Measurements from ENCODE around the gene EFNA5. TPM values are rescaled to one million over a fixed set of nuclear protein-coding genes. Genes with fewer than 3 reads are reported as not detected.
A peak's percentile ranks its signal among the peaks of the same experiment; 100 is the strongest.

The EFNA5 gene
- total RNA-seq, 3 donors from 2014 or later (not counting 1 experiment from before 2014, with no cell fraction given) = 2.2 to 8.1 (median 4.3) TPM

- 86% methylated on average over 1 of the region's 3 CpGs for whole genome bisulfite sequencing (ENCODE audit: insufficient coverage)
- no peaks in the 10 kb centered on the region for H3K27me3 Mint-ChIP-seq (ENCODE audit: low read depth in 2 of 2)
Observed at GRCh38 chr5:107451028-107451427, 219.7 kb downstream of the EFNA5 start.

GRCh38 chr5:107450531-107450930 lies 220.2 kb downstream of the EFNA5 start:
- Mint-ChIP-seq H3K27me3 (ENCODE audit: low read depth in 2 of 2) (no peaks in the 10 kb centered on the region), H3K4me1 (peaks cover 9 to 26% of the 10 kb centered on the region in 2 donors), H3K9me3 (no peaks in the 10 kb centered on the region), H3K4me3 (no peak overlapping the region), H3K36me3 (no peaks in the 10 kb centered on the region), H3K27ac (no peak overlapping the region)
- H3K27me3 ChIP-seq (ENCODE audit: control insufficient read depth, insufficient read depth, low read length) = no peaks in the 10 kb centered on the region
- no peak overlapping the region for H3K27ac ChIP-seq (ENCODE audit: low read length)
- no peaks in the 10 kb centered on the region for H3K4me1 ChIP-seq (ENCODE audit: control insufficient read depth, insufficient read depth, low read length)
- H3K4me3 ChIP-seq (ENCODE audit: low read length) = no peak overlapping the region
- intact Hi-C loops (cut with micrococcal nuclease) = no loop called here
- 96% methylated on average over 2 of the region's 3 CpGs for whole genome bisulfite sequencing (ENCODE audit: insufficient coverage)
- ATAC-seq (no peak), DNase-seq (no peak)
- H3K9me3 ChIP-seq (ENCODE audit: control insufficient read depth, insufficient read depth, low read length) = no peaks in the 10 kb centered on the region
- H3K36me3 ChIP-seq (ENCODE audit: control insufficient read depth, insufficient read depth, low read length) = no peaks in the 10 kb centered on the region
- TF ChIP-seq CTCF (IDR thresholded peaks at IDR 0.05) = no peak

More at GRCh38 chr5:107451028-107451427, 219.7 kb downstream of the EFNA5 start:
- no peaks in the 10 kb centered on the region for H3K9me3 Mint-ChIP-seq
- Histone ChIP-seq H3K4me1 (ENCODE audit: control insufficient read depth, insufficient read depth, low read length) (no peaks in the 10 kb centered on the region), H3K27ac (ENCODE audit: low read length) (no peak overlapping the region), H3K27me3 (ENCODE audit: control insufficient read depth, insufficient read depth, low read length) (no peaks in the 10 kb centered on the region), H3K36me3 (ENCODE audit: control insufficient read depth, insufficient read depth, low read length) (no peaks in the 10 kb centered on the region), H3K9me3 (ENCODE audit: control insufficient read depth, insufficient read depth, low read length) (no peaks in the 10 kb centered on the region), H3K4me3 (ENCODE audit: low read length) (no peak overlapping the region)
- no peak overlapping the region for H3K27ac Mint-ChIP-seq
- intact Hi-C loops (cut with micrococcal nuclease) = no loop called here
- TF ChIP-seq CTCF (IDR thresholded peaks at IDR 0.05) = no peak
- H3K36me3 Mint-ChIP-seq = no peaks in the 10 kb centered on the region
- no peak for ATAC-seq
- no peak for DNase-seq
- H3K4me3 Mint-ChIP-seq = no peak overlapping the region
- peaks cover 11 to 31% of the 10 kb centered on the region in 2 donors for H3K4me1 Mint-ChIP-seq

- ATAC-seq (peak in 1 of 3 donors; percentile 29), DNase-seq (no peak)
- H3K4me3 Mint-ChIP-seq = no peak overlapping the region
- H3K4me1 Mint-ChIP-seq = peaks cover 5 to 26% of the 10 kb centered on the region in 2 donors
- Histone ChIP-seq H3K4me1 (ENCODE audit: control insufficient read depth, insufficient read depth, low read length) (no peaks in the 10 kb centered on the region), H3K4me3 (ENCODE audit: low read length) (no peak overlapping the region), H3K27ac (ENCODE audit: low read length) (no peak overlapping the region), H3K36me3 (ENCODE audit: control insufficient read depth, insufficient read depth, low read length) (no peaks in the 10 kb centered on the region), H3K27me3 (ENCODE audit: control insufficient read depth, insufficient read depth, low read length) (no peaks in the 10 kb centered on the region), H3K9me3 (ENCODE audit: control insufficient read depth, insufficient read depth, low read length) (no peaks in the 10 kb centered on the region)
- H3K9me3 Mint-ChIP-seq = no peaks in the 10 kb centered on the region
- H3K27me3 Mint-ChIP-seq (ENCODE audit: low read depth in 2 of 2) = no peaks in the 10 kb centered on the region
- TF ChIP-seq CTCF (IDR thresholded peaks at IDR 0.05) = no peak
- no CpG with 5 or more reads among the region's 3 CpGs for WGBS (ENCODE audit: insufficient coverage)
- intact Hi-C loops (cut with micrococcal nuclease) = no loop called here
- no peak overlapping the region for H3K27ac Mint-ChIP-seq
- H3K36me3 Mint-ChIP-seq = no peaks in the 10 kb centered on the region
Observed at GRCh38 chr5:107449369-107449768, 221.4 kb downstream of the EFNA5 start.

DNA sequence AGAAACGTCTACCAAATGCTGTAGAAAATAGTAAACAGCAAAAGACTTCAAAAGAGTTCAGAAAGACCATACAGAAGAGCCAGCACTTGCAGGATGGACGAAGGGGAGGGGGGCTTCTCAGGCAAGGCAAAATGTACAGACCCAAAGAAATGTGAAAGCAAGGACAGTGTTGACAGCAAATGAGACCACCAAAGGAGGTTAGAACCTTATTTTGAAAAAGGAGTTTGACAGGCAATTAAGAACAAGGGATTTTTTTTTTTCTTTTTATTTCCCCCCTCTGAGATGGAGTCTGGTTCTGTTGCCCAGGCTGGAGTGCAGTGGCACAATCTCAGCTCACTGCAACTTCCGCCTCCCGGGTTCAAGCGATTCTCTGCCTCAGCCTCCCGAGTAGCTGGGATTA lies 223.2 kb downstream of the EFNA5 start:
- ATAC-seq (no peak), DNase-seq (no peak)
- Histone ChIP-seq H3K4me3 (ENCODE audit: low read length) (no peak overlapping the region), H3K36me3 (ENCODE audit: control insufficient read depth, insufficient read depth, low read length) (no peaks in the 10 kb centered on the region), H3K27me3 (ENCODE audit: control insufficient read depth, insufficient read depth, low read length) (no peaks in the 10 kb centered on the region), H3K27ac (ENCODE audit: low read length) (no peak overlapping the region), H3K9me3 (ENCODE audit: control insufficient read depth, insufficient read depth, low read length) (no peaks in the 10 kb centered on the region), H3K4me1 (ENCODE audit: control insufficient read depth, insufficient read depth, low read length) (no peaks in the 10 kb centered on the region)
- Mint-ChIP-seq H3K9me3 (no peaks in the 10 kb centered on the region), H3K27me3 (ENCODE audit: low read depth in 2 of 2) (no peaks in the 10 kb centered on the region), H3K4me1 (peaks cover 5 to 26% of the 10 kb centered on the region in 2 donors), H3K4me3 (no peak overlapping the region), H3K27ac (no peak overlapping the region), H3K36me3 (no peaks in the 10 kb centered on the region)
- TF ChIP-seq CTCF (IDR thresholded peaks at IDR 0.05) = no peak
- intact Hi-C loops (cut with micrococcal nuclease) = no loop called here
- WGBS (ENCODE audit: insufficient coverage) = 91% methylated on average over 6 of the region's 6 CpGs

Measured in natural killer cell (primary cell).